KOPT-K1 (cell line): ENCODE results near the gene SENP7.
"Not testable (repeated sequence)": the region's sequence is repeated elsewhere in the genome, so short reads cannot be mapped to it uniquely, and the experiment has no call there.

Experiments
- H3K27ac ChIP-seq: fragments of 200-600 bp; sonication (generic); 2 replicates; pipeline ENCODE4 v1.5.1; 2016; ENCODE audit warnings: antibody characterized with exemption, mild to moderate bottlenecking, low read depth, low read length; ENCODE audit not compliant: poor library complexity, severe bottlenecking
- H3K36me3 ChIP-seq: fragments of 200-600 bp; sonication (generic); 2 replicates; pipeline ENCODE4 v1.5.1; 2017; ENCODE audit warnings: antibody characterized with exemption, mild to moderate bottlenecking, low read length, moderate library complexity; ENCODE audit not compliant: insufficient read depth
- H3K9me3 ChIP-seq: fragments of 200-600 bp; sonication (generic); 2 replicates; pipeline ENCODE4 v1.5.1; 2017; ENCODE audit warnings: antibody characterized with exemption, low read length, mild to moderate bottlenecking; ENCODE audit not compliant: insufficient read depth, poor library complexity, severe bottlenecking

Gene SENP7

GRCh38 chr3:101500208-101500607, 12.8 kb downstream of the SENP7 start:
- 0 out of 2 replicates have a peak, but pooled peaks cover 6% of the 10 kb centered on the region for H3K36me3 ChIP-seq
- no peak overlapping the region for H3K27ac ChIP-seq
- no peaks in the 10 kb centered on the region for H3K9me3 ChIP-seq

GRCh38 chr3:101497803-101498202, 15.2 kb downstream of the SENP7 start:
- H3K9me3 ChIP-seq: no peaks in the 10 kb centered on the region
- peaks cover 8% of the 10 kb centered on the region; the same call in 1 of the 2 replicates for H3K36me3 ChIP-seq
- H3K27ac ChIP-seq: no peak overlapping the region

- no peak overlapping the region for H3K27ac ChIP-seq
- no peaks in the 10 kb centered on the region for H3K9me3 ChIP-seq
- H3K36me3 ChIP-seq: peaks cover 19% of the 10 kb centered on the region
These were observed 17.5 kb downstream of the SENP7 start for GRCh38 chr3:101495552-101495951.

- H3K36me3 ChIP-seq: peaks cover 9% of the 10 kb centered on the region
- H3K27ac ChIP-seq: no peak overlapping the region
- H3K9me3 ChIP-seq: no peaks in the 10 kb centered on the region
These were observed 28.0 kb downstream of the SENP7 start for GRCh38 chr3:101484805-101485620.

GRCh38 chr3:101478980-101479379, 34.0 kb downstream of the SENP7 start:
- Histone ChIP-seq H3K9me3 (no peaks in the 10 kb centered on the region), H3K36me3 (no peaks in the 10 kb centered on the region; the same call in 1 of the 2 replicates), H3K27ac (no peak overlapping the region)

GRCh38 chr3:101474841-101475552, 38.0 kb downstream of the SENP7 start:
- H3K9me3 ChIP-seq, H3K27ac ChIP-seq, H3K36me3 ChIP-seq: not testable (repeated sequence)

- H3K36me3 ChIP-seq, H3K9me3 ChIP-seq, H3K27ac ChIP-seq: not testable (repeated sequence)
These were observed 44.3 kb downstream of the SENP7 start for GRCh38 chr3:101468676-101469075.

- not testable (repeated sequence) for H3K36me3 ChIP-seq, H3K27ac ChIP-seq, H3K9me3 ChIP-seq
These were observed 45.7 kb downstream of the SENP7 start for GRCh38 chr3:101467310-101467663.

- H3K36me3 ChIP-seq: no peaks in the 10 kb centered on the region
- H3K9me3 ChIP-seq: no peaks in the 10 kb centered on the region
- H3K27ac ChIP-seq: no peak overlapping the region
These were observed 46.3 kb downstream of the SENP7 start for GRCh38 chr3:101466465-101467309.

- no peaks in the 10 kb centered on the region for H3K9me3 ChIP-seq
- no peaks in the 10 kb centered on the region for H3K36me3 ChIP-seq
- no peak overlapping the region for H3K27ac ChIP-seq
These were observed 48.8 kb downstream of the SENP7 start for GRCh38 chr3:101464235-101464634.

- H3K27ac ChIP-seq: no peak overlapping the region
- peaks cover 7% of the 10 kb centered on the region; the same call in 1 of the 2 replicates for H3K36me3 ChIP-seq
- H3K9me3 ChIP-seq: no peaks in the 10 kb centered on the region
These were observed 51.6 kb downstream of the SENP7 start for GRCh38 chr3:101461451-101461850.

- Histone ChIP-seq H3K36me3 (peaks cover 14% of the 10 kb centered on the region; the same call in 1 of the 2 replicates), H3K9me3 (no peaks in the 10 kb centered on the region), H3K27ac (no peak overlapping the region)
These were observed 54.6 kb downstream of the SENP7 start for GRCh38 chr3:101458387-101458786.

- Histone ChIP-seq H3K36me3 (peaks cover 14% of the 10 kb centered on the region; the same call in 1 of the 2 replicates), H3K27ac (no peak overlapping the region), H3K9me3 (no peaks in the 10 kb centered on the region)
These were observed 58.4 kb downstream of the SENP7 start for GRCh38 chr3:101454629-101455028.

- peaks cover 14% of the 10 kb centered on the region; the same call in 1 of the 2 replicates for H3K36me3 ChIP-seq
- no peaks in the 10 kb centered on the region for H3K9me3 ChIP-seq
- H3K27ac ChIP-seq: no peak overlapping the region
These were observed 59.1 kb downstream of the SENP7 start for GRCh38 chr3:101453961-101454360.

GRCh38 chr3:101438641-101439040, 74.4 kb downstream of the SENP7 start:
- H3K36me3 ChIP-seq, H3K27ac ChIP-seq: not testable (repeated sequence)
- H3K9me3 ChIP-seq: peaks cover 32% of the 10 kb centered on the region
